T-cell (primary cell): ENCODE measurements around the gene KCNQ2. TPM values are rescaled to one million over a fixed set of nuclear protein-coding genes. Genes with fewer than 3 reads are reported as not detected.

Experiments
- ATAC-seq, 4 experiments: fragments of 200-7000 bp in 3 of 4; fragments of 150-1000 bp in 1 of 4; cut with Tn5 transposase; replicated peaks in 1 of 4; 1 replicate in 3 of 4; 2 replicates in 1 of 4; pipeline ENCODE4 v1.10.0; 2021; ENCODE audit warnings: moderate library complexity in 3 of 4, mild to moderate bottlenecking in 2 of 4, moderate number of reproducible peaks in 1 of 4
- CTCF ChIA-PET, 2 donors: fragments of 300-600 bp; sonication (Branson Sonifier 250); formaldehyde crosslinking; loops; one replicate each; lab custom pipeline; 2022; ENCODE audit warnings: antibody characterized with exemption in 2 of 2; lab: Charles Lee
- POLR2A ChIA-PET, 2 donors: fragments of 300-600 bp; sonication (Branson Sonifier 250); formaldehyde crosslinking; loops; one replicate each; lab custom pipeline; 2022; ENCODE audit warnings: antibody characterized with exemption in 2 of 2; lab: Charles Lee
- DNase-seq, 35 experiments: peaks; one replicate each; pipeline versions ENCODE4 v3.0.0 to v3.0.0-alpha.2; 2013 to 2023
- H3K27ac ChIP-seq: one replicate; pipeline ENCODE4 v1.5.1; 2013; ENCODE audit warnings: low read length
- H3K27me3 ChIP-seq, 2 experiments: replicated peaks in 1 of 2; 1 replicate in 1 of 2; 2 replicates in 1 of 2; pipeline versions ENCODE4 v1.6.1 to v1.7.0; 2013; ENCODE audit warnings: low read length in 1 of 2, mixed read lengths in 1 of 2; ENCODE audit not compliant: control insufficient read depth in 2 of 2, insufficient read depth in 2 of 2; ENCODE audit errors: extremely low read depth in 1 of 2
- H3K36me3 ChIP-seq, 2 donors: 1 replicate in 1 of 2; 2 replicates in 1 of 2; pipeline versions ENCODE4 v1.6.1 to v1.7.0; 2013; ENCODE audit warnings: low read length in 1 of 2; ENCODE audit not compliant: control insufficient read depth in 2 of 2, insufficient read depth in 1 of 2; ENCODE audit errors: extremely low read depth in 1 of 2
- H3K4me1 ChIP-seq, 2 experiments: 1 replicate in 1 of 2; 2 replicates in 1 of 2; pipeline versions ENCODE4 v1.6.1 to v1.7.0; 2013; ENCODE audit warnings: low read length in 2 of 2, mixed read lengths in 1 of 2; ENCODE audit not compliant: insufficient read depth in 2 of 2, control insufficient read depth in 1 of 2; ENCODE audit errors: extremely low read depth in 1 of 2
- H3K4me3 ChIP-seq, 2 donors: 1 replicate in 1 of 2; 2 replicates in 1 of 2; pipeline versions ENCODE4 v1.5.1 to v1.7.0; 2013; ENCODE audit warnings: mild to moderate bottlenecking in 2 of 2, low read length in 1 of 2, moderate library complexity in 1 of 2; ENCODE audit not compliant: control insufficient read depth in 1 of 2; ENCODE audit errors: extremely low read depth in 1 of 2
- H3K9me3 ChIP-seq: 2 replicates; pipeline ENCODE4 v1.7.0; 2013
- H3K27ac Mint-ChIP-seq, 2 donors: one replicate each; pipeline ENCODE4 v1.8.0; 2020 to 2021; ENCODE audit warnings: mild to moderate bottlenecking in 2 of 2, mixed read lengths in 2 of 2
- H3K27me3 Mint-ChIP-seq, 2 donors: one replicate each; pipeline ENCODE4 v1.8.0; 2021 to 2022; ENCODE audit warnings: mixed read lengths in 2 of 2
- H3K36me3 Mint-ChIP-seq: one replicate; pipeline ENCODE4 v1.8.0; 2021; ENCODE audit warnings: mixed read lengths
- H3K4me1 Mint-ChIP-seq, 3 donors: one replicate each; pipeline ENCODE4 v1.8.0; 2020 to 2022; ENCODE audit warnings: mixed read lengths in 3 of 3, mild to moderate bottlenecking in 1 of 3
- H3K4me3 Mint-ChIP-seq, 3 donors: one replicate each; pipeline ENCODE4 v1.8.0; 2020 to 2022; ENCODE audit warnings: mild to moderate bottlenecking in 3 of 3, mixed read lengths in 3 of 3, moderate library complexity in 3 of 3
- H3K9me3 Mint-ChIP-seq, 3 donors: one replicate each; pipeline ENCODE4 v1.8.0; 2020 to 2022; ENCODE audit warnings: mixed read lengths in 3 of 3
- WGBS: methylation state at CpG from one replicate; pipeline ENCODE4 v1.1.5; 2013; ENCODE audit warnings: missing lambda C conversion rate; ENCODE audit not compliant: insufficient coverage; 5-methylcytosine and 5-hydroxymethylcytosine counted together
- total RNA-seq, 35 experiments: library from RNA in 6 of 35; stranded (reverse) in 6 of 35; fragments of 120-200 nt in 1 of 35; gene quantifications; one replicate each; pipeline versions ENCODE4 v1.2.1 to v1.2.4 and lab custom pipeline; 2013 to 2026

Gene KCNQ2
- total RNA-seq, 5 donors from 2014 or later (not counting 1 experiment from before 2014, with no cell fraction given) = 0.19 to 0.49 (median 0.32) TPM

- Mint-ChIP-seq H3K4me3 (peak overlapping the region in 1 of 3 donors; percentile 45), H3K4me1 (peaks cover 0 to 10% (median 5%) of the 10 kb centered on the region in 3 donors), H3K36me3 (no peaks in the 10 kb centered on the region), H3K27ac (no peak overlapping the region), H3K9me3 (no peaks in the 10 kb centered on the region), H3K27me3 (peaks cover 19 to 47% of the 10 kb centered on the region in 2 donors)
- ChIA-PET CTCF (no interaction called here), POLR2A (no interaction called here)
- Histone ChIP-seq H3K4me1 (peaks cover 0 to 24% of the 10 kb centered on the region in 2 experiments), H3K36me3 (no peaks in the 10 kb centered on the region), H3K4me3 (no peak overlapping the region), H3K9me3 (no peaks in the 10 kb centered on the region), H3K27me3 (peaks cover 3 to 84% of the 10 kb centered on the region in 2 experiments), H3K27ac (no peak overlapping the region)
- ATAC-seq = no peak
- 85% methylated on average over 11 of the region's 13 CpGs for WGBS
- no peak for DNase-seq
Measured at GRCh38 chr20:63469713-63470101, 2.7 kb downstream of the KCNQ2 start.

GRCh38 chr20:63469019-63469712 lies 3.3 kb downstream of the KCNQ2 start:
- H3K9me3 Mint-ChIP-seq = no peaks in the 10 kb centered on the region
- H3K36me3 Mint-ChIP-seq = no peaks in the 10 kb centered on the region
- Histone ChIP-seq H3K36me3 (no peaks in the 10 kb centered on the region), H3K9me3 (no peaks in the 10 kb centered on the region), H3K27me3 (peaks cover 3 to 84% of the 10 kb centered on the region in 2 experiments), H3K4me1 (peaks cover 0 to 21% of the 10 kb centered on the region in 2 experiments), H3K27ac (no peak overlapping the region), H3K4me3 (no peak overlapping the region)
- H3K4me1 Mint-ChIP-seq = peaks cover 0 to 8% (median 4%) of the 10 kb centered on the region in 3 donors
- no peak for ATAC-seq
- ChIA-PET CTCF (no interaction called here), POLR2A (no interaction called here)
- DNase-seq = no peak
- H3K27ac Mint-ChIP-seq = no peak overlapping the region
- no peak overlapping the region for H3K4me3 Mint-ChIP-seq
- H3K27me3 Mint-ChIP-seq = peaks cover 20 to 46% of the 10 kb centered on the region in 2 donors
- WGBS = 78% methylated on average over 20 of the region's 22 CpGs

- ChIA-PET POLR2A (no interaction called here), CTCF (no interaction called here)
- peaks cover 2 to 84% of the 10 kb centered on the region in 2 experiments for H3K27me3 ChIP-seq
- H3K9me3 ChIP-seq = no peaks in the 10 kb centered on the region
- H3K4me1 ChIP-seq = peaks cover 0 to 16% of the 10 kb centered on the region in 2 experiments
- Mint-ChIP-seq H3K4me3 (no peak overlapping the region), H3K4me1 (peaks cover 0 to 4% (median 0%) of the 10 kb centered on the region in 3 donors), H3K27me3 (peaks cover 14 to 43% of the 10 kb centered on the region in 2 donors), H3K36me3 (no peaks in the 10 kb centered on the region), H3K9me3 (no peaks in the 10 kb centered on the region), H3K27ac (no peak overlapping the region)
- no peak for ATAC-seq
- no peak for DNase-seq
- WGBS = 78% methylated on average over 10 of the region's 12 CpGs
- H3K4me3 ChIP-seq = no peak overlapping the region
- no peaks in the 10 kb centered on the region for H3K36me3 ChIP-seq
- no peak overlapping the region for H3K27ac ChIP-seq
Measured at GRCh38 chr20:63468421-63468820, 4.0 kb downstream of the KCNQ2 start.

GRCh38 chr20:63467294-63468083 lies 5.0 kb downstream of the KCNQ2 start:
- Histone ChIP-seq H3K4me1 (peaks cover 0 to 14% of the 10 kb centered on the region in 2 experiments), H3K36me3 (no peaks in the 10 kb centered on the region), H3K4me3 (no peak overlapping the region), H3K27ac (no peak overlapping the region), H3K9me3 (no peaks in the 10 kb centered on the region), H3K27me3 (peaks cover 2 to 87% of the 10 kb centered on the region in 2 experiments)
- DNase-seq (no peak), ATAC-seq (no peak)
- Mint-ChIP-seq H3K36me3 (no peaks in the 10 kb centered on the region), H3K27ac (no peak overlapping the region), H3K4me1 (peaks cover 0 to 4% (median 0%) of the 10 kb centered on the region in 3 donors), H3K9me3 (no peaks in the 10 kb centered on the region), H3K27me3 (peaks cover 19 to 48% of the 10 kb centered on the region in 2 donors), H3K4me3 (no peak overlapping the region)
- ChIA-PET CTCF (no interaction called here), POLR2A (interaction anchor here in 1 of 2 donors (0.5 kb wide), 1 partner anchor 28 kb away, joined by 3 read pairs; no protein-coding TSS in a partner anchor)
- 77% methylated on average over 14 of the region's 19 CpGs for WGBS

- H3K27ac ChIP-seq = no peak overlapping the region
- no peaks in the 10 kb centered on the region for H3K9me3 ChIP-seq
- Mint-ChIP-seq H3K4me1 (peaks cover 0 to 4% (median 0%) of the 10 kb centered on the region in 3 donors), H3K9me3 (no peaks in the 10 kb centered on the region), H3K4me3 (no peak overlapping the region), H3K27ac (no peak overlapping the region), H3K27me3 (peaks cover 21 to 50% of the 10 kb centered on the region in 2 donors), H3K36me3 (no peaks in the 10 kb centered on the region)
- peaks cover 0 to 10% of the 10 kb centered on the region in 2 experiments for H3K4me1 ChIP-seq
- no peak overlapping the region for H3K4me3 ChIP-seq
- no peaks in the 10 kb centered on the region for H3K36me3 ChIP-seq
- DNase-seq (no peak), ATAC-seq (no peak)
- ChIA-PET POLR2A (no interaction called here), CTCF (no interaction called here)
- 86% methylated on average over 13 of the region's 17 CpGs for WGBS
- H3K27me3 ChIP-seq = peaks cover 2 to 88% of the 10 kb centered on the region in 2 experiments
Measured at GRCh38 chr20:63466861-63467260, 5.6 kb downstream of the KCNQ2 start.

- Mint-ChIP-seq H3K36me3 (no peaks in the 10 kb centered on the region), H3K27ac (no peak overlapping the region), H3K4me3 (no peak overlapping the region), H3K27me3 (peaks cover 21 to 51% of the 10 kb centered on the region in 2 donors), H3K9me3 (no peaks in the 10 kb centered on the region), H3K4me1 (peaks cover 0 to 4% (median 0%) of the 10 kb centered on the region in 3 donors)
- Histone ChIP-seq H3K27me3 (peaks cover 2 to 89% of the 10 kb centered on the region in 2 experiments), H3K4me3 (no peak overlapping the region), H3K4me1 (peaks cover 0 to 4% of the 10 kb centered on the region in 2 experiments), H3K27ac (no peak overlapping the region), H3K36me3 (no peaks in the 10 kb centered on the region), H3K9me3 (no peaks in the 10 kb centered on the region)
- ATAC-seq (no peak), DNase-seq (no peak)
- POLR2A ChIA-PET = no interaction called here
- CTCF ChIA-PET = no interaction called here
- 85% methylated on average over 54 of the region's 55 CpGs for WGBS
Measured at GRCh38 chr20:63466250-63466825, 6.1 kb downstream of the KCNQ2 start.
